Activated CD4-positive, alpha-beta T cell treated with anti-CD3 and anti-CD28 coated beads, Interleukin-2, Interleukin-6, amounts not matched to agents 100 ng/mL and 50 ng/mL, durations not matched to agents 16 hours and 8 hours (primary cell): ENCODE data around the gene MTCH1.
A peak's percentile ranks its signal among the peaks of the same experiment; 100 is the strongest.

Experiments
- DNase-seq: peaks from one replicate; pipeline ENCODE4 v3.0.0-alpha.2; 2020

The MTCH1 gene, protein sequence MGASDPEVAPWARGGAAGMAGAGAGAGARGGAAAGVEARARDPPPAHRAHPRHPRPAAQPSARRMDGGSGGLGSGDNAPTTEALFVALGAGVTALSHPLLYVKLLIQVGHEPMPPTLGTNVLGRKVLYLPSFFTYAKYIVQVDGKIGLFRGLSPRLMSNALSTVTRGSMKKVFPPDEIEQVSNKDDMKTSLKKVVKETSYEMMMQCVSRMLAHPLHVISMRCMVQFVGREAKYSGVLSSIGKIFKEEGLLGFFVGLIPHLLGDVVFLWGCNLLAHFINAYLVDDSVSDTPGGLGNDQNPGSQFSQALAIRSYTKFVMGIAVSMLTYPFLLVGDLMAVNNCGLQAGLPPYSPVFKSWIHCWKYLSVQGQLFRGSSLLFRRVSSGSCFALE

GRCh38 chr6:36985808-36986703 lies at the start of gene MTCH1:
Gene MTCH1, minus strand, starts transcription at chr6:36986196. Its CDS starts 23 bp downstream, at chr6:36986173.
- DNase-seq = peak; percentile 93

DNA sequence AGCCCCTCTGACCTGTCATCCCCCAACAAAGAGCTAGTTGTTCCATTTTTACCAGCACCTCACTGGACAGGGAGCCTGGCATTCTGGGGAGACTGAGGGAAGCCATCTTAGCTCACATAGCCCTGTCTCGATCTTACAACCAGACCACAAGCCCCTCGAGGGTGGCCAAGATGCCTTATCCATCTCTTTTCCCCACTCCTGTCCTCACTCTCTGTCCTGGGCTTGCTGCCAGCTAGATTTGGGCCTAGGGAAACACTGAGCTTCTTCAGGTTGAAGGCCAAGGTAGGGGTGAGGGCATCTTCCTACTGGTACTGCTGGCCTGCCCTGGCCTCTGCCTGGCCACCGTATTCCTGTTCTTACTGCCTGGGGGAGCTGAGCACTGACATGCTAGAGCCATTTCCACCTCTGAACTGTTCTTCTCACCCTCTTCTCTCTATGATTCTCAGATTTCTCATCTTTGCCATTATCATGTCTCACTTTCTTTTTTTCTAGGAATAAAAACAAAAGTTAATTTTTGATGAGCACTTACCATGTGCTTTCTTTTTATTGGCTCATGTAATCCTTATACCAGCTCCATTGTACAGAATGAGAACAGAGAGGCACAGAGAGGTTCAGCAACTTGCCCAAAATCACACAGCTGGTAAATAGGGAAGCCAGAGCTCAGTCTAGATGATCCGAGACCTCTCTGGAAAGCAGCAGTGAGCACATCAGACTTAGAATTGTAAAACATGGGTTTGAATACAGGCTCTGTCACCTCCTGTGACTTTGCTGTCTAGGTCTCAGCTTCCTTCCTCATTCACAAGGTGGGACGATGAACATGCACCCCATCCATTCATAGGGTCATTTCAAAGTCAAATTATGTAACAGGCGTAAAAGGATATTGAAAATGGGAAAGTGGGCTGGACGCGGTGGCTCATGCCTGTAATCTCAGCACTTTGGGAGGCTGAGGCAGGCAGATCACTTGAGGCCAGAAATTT lies 48.1 kb upstream of the MTCH1 start:
- no peak for DNase-seq

DNA sequence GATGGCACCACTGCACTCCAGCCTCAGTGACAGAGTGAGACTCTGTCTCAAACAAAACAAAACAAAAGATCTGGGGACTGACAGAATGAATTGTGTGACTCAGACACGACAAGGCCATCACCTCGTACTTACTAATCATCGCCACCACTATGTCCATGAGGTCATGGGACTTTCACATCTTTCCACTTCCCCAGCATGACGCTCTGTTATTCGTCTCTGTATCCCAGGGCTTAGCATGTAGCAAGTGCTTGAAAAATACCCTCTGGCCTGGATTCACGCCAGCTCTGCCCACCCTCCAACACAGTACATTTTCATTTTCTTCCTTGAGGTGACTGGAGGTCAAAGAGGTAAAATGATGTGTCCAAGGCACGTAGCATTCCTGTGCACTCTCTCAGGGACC lies 47.3 kb upstream of the MTCH1 start:
- DNase-seq = peak; percentile 62

GRCh38 chr6:37032239-37032638 lies 46.2 kb upstream of the MTCH1 start:
- DNase-seq = no peak

GRCh38 chr6:37030599-37030998 lies 44.6 kb upstream of the MTCH1 start:
- DNase-seq = no peak

GRCh38 chr6:37029249-37029971 lies 43.4 kb upstream of the MTCH1 start:
- peak; percentile 78 for DNase-seq

- no peak for DNase-seq
Measured at GRCh38 chr6:37027811-37028469, 41.9 kb upstream of the MTCH1 start.

- DNase-seq = no peak
Measured at GRCh38 chr6:37027036-37027720, 41.2 kb upstream of the MTCH1 start.

DNA sequence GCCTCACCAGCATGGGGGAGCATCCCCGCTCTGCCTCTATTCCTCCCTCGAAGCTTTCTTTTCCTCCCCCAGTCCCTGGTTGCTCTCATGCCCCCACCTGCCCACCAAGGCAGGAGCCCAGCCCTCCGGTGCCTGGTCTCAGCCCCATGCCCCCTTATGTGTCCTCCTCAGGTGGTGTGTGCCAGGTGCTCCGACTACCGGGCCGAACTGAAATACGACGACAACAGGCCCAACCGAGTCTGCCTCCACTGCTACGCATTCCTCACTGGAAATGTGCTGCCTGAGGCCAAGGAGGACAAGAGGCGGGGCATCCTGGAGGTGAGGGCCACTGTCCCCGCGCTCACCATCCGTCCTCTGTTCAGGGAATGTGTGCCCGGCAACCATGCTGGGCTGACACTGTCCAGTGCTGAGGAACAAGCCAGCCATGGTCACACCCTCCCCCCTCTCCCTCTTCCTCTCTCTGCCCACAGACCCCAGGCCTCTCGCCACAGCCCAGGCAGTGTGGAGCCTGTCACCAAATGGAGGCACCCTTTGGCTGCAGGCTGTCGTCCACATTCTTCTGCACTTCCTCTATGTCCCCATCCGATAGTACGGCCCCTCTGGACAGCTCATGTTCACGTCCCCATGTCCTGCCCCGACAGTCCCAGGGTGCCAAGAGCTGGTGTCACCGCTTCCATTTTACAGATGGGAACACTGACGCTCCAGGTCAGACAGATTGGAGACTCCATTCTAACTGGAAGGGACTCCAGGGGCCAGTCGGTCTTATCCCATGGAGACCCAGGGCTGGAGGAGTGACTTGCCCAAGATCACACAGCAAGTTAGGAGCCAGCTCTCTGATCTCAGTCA lies 39.8 kb upstream of the MTCH1 start:
- no peak for DNase-seq

GRCh38 chr6:37024656-37025337 lies 38.8 kb upstream of the MTCH1 start:
- peak; percentile 92 for DNase-seq

GRCh38 chr6:37022135-37022863 lies 36.3 kb upstream of the MTCH1 start:
- DNase-seq = no peak

DNA sequence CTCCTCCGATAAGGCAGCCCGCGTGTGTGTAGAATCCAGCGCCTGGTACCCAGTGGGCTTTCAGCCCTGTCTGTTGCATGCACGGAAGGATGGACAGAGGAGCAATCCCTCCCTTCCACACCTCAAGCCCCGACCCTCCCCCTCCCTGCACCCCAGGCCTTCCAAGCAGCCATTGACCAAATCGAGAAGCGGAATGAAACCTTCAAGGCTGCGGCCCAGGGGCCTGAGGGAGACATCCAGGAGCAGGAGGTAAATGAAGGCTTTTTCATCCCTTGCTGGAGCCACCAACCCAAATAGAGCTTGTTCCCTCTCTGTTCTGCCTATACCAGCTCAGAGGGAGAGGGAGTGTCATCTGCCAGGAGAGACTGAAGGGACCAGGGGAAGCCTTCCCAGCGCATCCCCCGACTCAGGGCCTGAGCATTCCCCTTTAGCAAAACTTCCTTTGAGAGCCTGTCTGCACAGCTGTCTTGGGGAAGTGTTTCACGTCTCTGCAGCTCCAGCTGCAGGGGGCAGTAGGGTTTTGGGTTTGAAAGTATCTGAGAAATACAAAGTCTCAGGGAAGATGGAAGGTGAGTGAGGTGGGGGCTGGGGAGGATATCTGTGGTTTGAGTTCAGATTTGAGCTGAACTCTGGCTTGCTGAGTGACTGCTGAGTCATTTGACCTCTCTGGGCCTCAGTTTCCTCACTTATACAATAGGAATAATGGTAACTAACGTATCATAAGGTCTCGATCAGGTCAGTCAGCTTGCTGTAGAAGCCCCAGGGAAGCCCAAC lies 35.5 kb upstream of the MTCH1 start:
- peak; percentile 92 for DNase-seq

GRCh38 chr6:37020812-37021211 lies 34.8 kb upstream of the MTCH1 start:
- DNase-seq = no peak

DNA sequence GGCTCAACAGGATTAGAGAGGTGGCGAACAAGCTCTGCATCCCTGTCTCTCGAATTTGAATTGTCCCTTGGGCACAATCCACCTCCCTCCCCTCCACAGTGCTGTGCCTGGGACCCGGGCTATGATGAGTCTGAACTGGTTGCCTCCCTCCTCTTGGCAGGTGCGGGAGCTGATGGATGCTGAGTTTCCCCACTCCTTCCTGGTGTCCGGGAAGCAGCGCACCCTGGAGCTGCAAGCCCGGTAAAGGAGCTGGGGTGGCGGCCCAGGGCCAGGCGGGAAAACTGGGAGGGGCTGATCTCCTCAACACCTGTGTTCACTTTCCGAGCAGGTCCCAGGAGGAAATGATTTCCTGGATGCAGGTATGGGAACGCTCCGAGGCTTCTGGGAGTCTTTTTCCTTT lies 34.4 kb upstream of the MTCH1 start:
- no peak for DNase-seq

- DNase-seq = no peak
Measured at GRCh38 chr6:37019065-37019450, 33.1 kb upstream of the MTCH1 start.

DNA sequence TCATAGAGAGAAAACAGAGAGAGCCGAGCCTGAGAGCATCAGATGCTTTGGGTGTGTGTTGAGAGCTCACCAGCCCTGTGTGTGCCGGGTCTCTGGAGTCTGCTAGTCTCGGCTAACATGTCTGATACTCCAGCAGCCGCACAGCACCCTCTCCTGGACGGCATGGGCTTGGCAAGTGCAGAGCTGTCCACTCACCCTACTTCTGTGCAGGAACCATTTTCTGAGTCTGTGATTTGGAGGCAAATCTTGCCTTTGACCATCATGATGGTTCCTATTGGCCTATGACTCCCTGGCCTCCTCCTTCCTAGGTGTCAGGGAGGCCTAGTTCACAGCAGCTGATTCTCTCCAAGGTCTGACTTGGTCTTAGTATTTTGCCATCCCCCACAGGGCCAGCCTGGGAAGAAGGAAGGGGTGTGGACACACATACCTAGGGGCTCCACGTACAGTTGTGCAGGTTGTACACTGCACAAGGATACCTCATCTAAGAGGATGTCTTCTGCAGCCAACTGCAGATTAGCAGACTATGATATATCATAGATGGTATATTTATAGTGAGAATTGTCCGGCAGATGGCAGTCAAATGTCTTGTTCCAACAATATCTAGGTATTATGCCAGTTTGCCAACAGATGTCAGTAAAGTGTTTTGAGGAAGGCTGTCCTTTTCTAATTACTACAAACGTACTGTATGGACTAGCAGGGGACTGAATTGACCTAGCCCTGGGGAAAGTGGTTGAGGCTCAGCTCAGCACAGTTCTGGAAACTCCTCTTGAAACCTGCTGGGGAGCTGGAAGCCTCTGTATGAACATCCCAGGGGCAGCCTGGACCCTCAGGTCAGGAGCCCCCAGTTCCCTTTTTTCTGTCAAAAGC lies 32.4 kb upstream of the MTCH1 start:
- DNase-seq = peak; percentile 96
